ENCODE data around the gene AFDN.

AFDN gene

GRCh38 chr6:167826896-167827582 lies at the start of gene AFDN:
Gene AFDN (plus strand): TSS chr6:167826911. CDS start chr6:167827133, 222 bp downstream.
- DNase-seq (ENCODE audit: low read depth) = no peak

GRCh38 chr6:167778497-167779128 lies 48.1 kb upstream of the AFDN start:
- DNase-seq (ENCODE audit: low read depth) = no peak

GRCh38 chr6:167779129-167779992 lies 47.4 kb upstream of the AFDN start:
- DNase-seq (ENCODE audit: low read depth) = no peak

- no peak for DNase-seq (ENCODE audit: low read depth)
These were observed 46.6 kb upstream of the AFDN start for GRCh38 chr6:167779993-167780655.

- DNase-seq (ENCODE audit: low read depth) = no peak
These were observed 45.5 kb upstream of the AFDN start for GRCh38 chr6:167781066-167781767.

GRCh38 chr6:167781868-167782267 lies 44.8 kb upstream of the AFDN start:
- DNase-seq (ENCODE audit: low read depth) = no peak

- DNase-seq (ENCODE audit: low read depth) = no peak
These were observed 43.8 kb upstream of the AFDN start for GRCh38 chr6:167782698-167783517.

GRCh38 chr6:167786853-167787675 lies 39.6 kb upstream of the AFDN start:
- no peak for DNase-seq (ENCODE audit: low read depth)

GRCh38 chr6:167787896-167788562 lies 38.7 kb upstream of the AFDN start:
- no peak for DNase-seq (ENCODE audit: low read depth)

GRCh38 chr6:167788563-167788903 lies 38.2 kb upstream of the AFDN start:
- DNase-seq (ENCODE audit: low read depth) = no peak

GRCh38 chr6:167789358-167789757 lies 37.4 kb upstream of the AFDN start:
- DNase-seq (ENCODE audit: low read depth) = no peak

- no peak for DNase-seq (ENCODE audit: low read depth)
These were observed 35.5 kb upstream of the AFDN start for GRCh38 chr6:167791091-167791779.

GRCh38 chr6:167791780-167792478 lies 34.8 kb upstream of the AFDN start:
- no peak for DNase-seq (ENCODE audit: low read depth)

- no peak for DNase-seq (ENCODE audit: low read depth)
These were observed 33.3 kb upstream of the AFDN start for GRCh38 chr6:167793421-167793820.

GRCh38 chr6:167794161-167795157 lies 32.3 kb upstream of the AFDN start:
- no peak for DNase-seq (ENCODE audit: low read depth)

- no peak for DNase-seq (ENCODE audit: low read depth)
These were observed 31.3 kb upstream of the AFDN start for GRCh38 chr6:167795321-167795811.

- no peak for DNase-seq (ENCODE audit: low read depth)
These were observed 30.9 kb upstream of the AFDN start for GRCh38 chr6:167795874-167796191.

Measured in stimulated activated CD4-positive, alpha-beta T cell treated with anti-CD3 and anti-CD28 coated beads, Interleukin-2, amount 100 ng/mL, for 4 hours (primary cell).